H54 (cell line): ENCODE measurements around the gene CAP2.

ENCODE experiments used
- DNase-seq: peaks from one replicate; pipeline ENCODE4 v3.0.0; 2011; ENCODE audit warnings: low spot score, mixed read lengths; ENCODE audit not compliant: insufficient read length
- FAIRE-seq: peaks from 3 replicates; lab custom pipeline; 2011; peaks lifted over from hg19 to GRCh38; lab: Jason Lieb, UNC
- POLR2A ChIP-seq: IDR thresholded peaks from 2 replicates; pipeline ENCODE4 v1.6.1; 2011; ENCODE audit warnings: low read depth, mild to moderate bottlenecking, low read length

The CAP2 gene, protein sequence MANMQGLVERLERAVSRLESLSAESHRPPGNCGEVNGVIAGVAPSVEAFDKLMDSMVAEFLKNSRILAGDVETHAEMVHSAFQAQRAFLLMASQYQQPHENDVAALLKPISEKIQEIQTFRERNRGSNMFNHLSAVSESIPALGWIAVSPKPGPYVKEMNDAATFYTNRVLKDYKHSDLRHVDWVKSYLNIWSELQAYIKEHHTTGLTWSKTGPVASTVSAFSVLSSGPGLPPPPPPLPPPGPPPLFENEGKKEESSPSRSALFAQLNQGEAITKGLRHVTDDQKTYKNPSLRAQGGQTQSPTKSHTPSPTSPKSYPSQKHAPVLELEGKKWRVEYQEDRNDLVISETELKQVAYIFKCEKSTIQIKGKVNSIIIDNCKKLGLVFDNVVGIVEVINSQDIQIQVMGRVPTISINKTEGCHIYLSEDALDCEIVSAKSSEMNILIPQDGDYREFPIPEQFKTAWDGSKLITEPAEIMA

DNA sequence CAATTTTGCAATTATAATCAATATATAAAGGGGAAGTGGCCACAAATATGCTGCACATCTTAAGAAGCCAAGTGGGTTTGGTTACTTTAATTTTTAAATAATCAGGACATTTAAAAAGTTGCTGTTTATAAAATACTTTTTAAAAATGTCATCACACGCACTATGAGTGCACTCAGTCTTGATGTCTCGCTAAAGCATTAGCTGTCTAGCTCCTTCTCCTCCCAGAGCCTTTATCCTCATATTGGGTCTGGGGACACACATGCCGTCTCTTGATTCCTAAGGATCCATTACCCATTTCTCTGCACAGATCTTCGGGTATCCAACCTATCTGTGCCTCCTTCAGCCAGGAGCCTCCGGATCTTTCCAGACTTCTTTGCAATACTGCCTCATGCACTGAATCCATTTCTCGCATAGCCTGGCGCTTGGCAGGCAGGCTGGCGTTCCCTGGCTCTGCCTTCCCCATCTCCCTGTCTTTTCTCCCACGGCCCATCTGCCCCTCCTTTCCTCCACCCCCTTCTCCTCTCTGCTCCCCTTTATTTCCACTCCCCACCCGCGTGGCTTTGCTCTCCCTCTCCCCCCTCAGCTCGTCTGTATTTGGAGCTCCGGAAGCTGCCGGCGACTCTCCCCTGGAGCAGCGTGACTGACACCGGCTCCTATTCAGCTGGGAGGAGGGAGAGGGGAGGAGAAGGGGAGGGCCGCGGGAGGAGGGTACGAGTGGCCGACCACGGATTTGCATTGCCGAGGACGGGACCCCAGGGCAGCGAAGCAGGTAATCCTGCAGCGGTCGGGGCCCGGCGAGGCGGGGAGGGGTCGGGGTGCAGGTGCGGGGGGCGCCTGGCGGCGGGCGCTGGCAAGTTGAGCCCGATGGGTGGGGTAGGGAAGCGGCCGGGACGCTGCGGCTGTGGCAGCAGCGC lies at the start of gene CAP2:
TSS of gene CAP2 (plus strand) at position 618 of the 914 bp plus-strand sequence. CDS start 27,961 bp downstream, outside the sequence.
- DNase-seq (peak; percentile 62), FAIRE-seq (peak; percentile 61)
- TF ChIP-seq POLR2A: peak; percentile 52; the same call in 1 of the 2 replicates

DNA sequence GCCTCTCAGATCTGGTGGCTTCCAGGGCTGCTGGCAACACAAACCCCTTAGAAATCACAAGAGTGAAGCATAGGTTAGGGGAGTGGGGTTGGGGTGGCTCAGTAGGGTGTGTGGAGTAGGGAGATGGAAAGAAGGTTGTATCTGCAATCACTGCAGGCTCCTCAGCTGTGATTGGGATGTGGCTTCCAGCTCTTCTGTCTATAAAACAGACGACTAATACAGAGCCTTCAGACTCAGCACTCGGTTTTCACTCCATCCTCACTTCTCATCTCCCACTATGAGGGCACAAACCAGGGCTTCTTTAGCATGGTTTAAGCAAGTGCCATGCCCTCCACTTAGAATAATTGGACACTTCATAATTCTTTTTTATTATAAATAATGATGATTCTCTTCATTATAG lies 46.4 kb upstream of the CAP2 start:
- DNase-seq (no peak), FAIRE-seq (no peak)
- no peak for TF ChIP-seq POLR2A

DNA sequence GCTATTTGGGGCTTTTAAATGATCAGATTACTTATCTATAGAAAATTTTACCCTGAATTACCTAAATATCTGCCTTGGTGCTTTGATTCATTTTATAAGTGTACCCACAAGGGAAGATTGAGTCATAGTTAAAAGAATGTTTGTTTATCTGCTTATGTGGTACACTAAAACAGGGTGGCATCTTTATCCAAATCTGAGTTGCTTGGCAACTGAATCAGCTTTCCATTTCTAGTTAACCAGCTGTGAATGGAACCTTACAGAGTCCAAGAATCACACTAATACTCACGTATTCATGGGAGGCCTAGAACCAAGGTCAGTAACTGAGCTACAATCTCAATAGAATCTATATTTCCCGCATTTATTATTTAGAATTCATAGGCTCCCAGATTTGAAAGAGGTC lies 44.0 kb upstream of the CAP2 start:
- DNase-seq: peak; percentile 35
- TF ChIP-seq POLR2A: no peak
- FAIRE-seq: no peak

DNA sequence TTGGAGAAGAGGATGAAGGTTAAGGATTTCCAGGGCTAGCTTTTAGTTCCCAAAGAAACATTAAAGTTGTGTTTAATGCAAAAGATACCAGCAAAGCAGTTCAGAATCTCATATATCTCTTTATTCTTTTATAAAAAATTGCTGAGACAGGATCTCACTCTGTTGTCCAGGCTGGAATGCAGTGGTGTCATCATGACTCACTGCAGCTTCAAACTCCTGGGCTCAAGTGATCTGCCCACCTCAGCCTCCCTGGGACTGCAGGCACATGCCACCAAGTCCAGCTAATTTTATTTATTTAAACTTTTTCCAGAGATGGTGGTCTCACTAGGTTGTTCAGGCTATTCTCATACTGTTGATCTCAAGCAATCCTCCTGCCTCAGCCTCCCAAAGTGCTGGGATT lies 41.1 kb upstream of the CAP2 start:
- no peak for DNase-seq
- FAIRE-seq: no peak
- TF ChIP-seq POLR2A: no peak

DNA sequence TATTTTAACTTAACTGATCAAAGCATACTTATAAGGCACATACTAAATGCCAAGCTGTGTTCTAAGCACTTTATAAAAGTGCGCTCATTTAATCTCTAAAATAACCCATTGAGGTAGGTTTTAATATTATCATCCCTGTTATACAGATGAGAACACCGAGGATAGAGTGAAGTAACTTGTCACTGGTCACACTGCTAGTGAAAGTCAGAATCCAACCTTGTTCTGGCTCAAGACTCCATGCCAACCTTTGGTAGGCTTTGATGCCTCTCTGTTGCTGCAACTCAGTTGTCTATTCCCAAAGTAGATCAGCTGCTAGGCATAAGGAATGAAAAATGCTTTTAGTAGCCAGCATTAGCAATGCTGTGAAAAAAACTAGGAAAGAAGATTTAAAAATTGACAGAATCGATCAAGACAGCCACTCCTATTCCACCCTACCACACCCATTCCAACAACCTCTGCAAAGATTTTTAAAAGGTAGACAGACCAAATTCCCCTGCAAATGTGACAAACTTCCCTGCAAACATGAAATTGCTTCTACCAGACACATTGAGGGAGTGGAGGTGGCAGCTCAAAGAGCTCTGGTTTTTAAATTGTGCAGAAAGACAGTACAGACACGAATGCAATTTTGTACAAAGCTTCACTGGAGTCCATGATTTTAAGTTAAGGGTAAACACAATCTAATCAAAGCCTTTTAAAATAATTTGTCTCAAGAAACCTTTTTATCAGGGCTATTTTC lies 39.8 kb upstream of the CAP2 start:
- no peak for TF ChIP-seq POLR2A
- no peak for DNase-seq
- peak; percentile 43 for FAIRE-seq

DNA sequence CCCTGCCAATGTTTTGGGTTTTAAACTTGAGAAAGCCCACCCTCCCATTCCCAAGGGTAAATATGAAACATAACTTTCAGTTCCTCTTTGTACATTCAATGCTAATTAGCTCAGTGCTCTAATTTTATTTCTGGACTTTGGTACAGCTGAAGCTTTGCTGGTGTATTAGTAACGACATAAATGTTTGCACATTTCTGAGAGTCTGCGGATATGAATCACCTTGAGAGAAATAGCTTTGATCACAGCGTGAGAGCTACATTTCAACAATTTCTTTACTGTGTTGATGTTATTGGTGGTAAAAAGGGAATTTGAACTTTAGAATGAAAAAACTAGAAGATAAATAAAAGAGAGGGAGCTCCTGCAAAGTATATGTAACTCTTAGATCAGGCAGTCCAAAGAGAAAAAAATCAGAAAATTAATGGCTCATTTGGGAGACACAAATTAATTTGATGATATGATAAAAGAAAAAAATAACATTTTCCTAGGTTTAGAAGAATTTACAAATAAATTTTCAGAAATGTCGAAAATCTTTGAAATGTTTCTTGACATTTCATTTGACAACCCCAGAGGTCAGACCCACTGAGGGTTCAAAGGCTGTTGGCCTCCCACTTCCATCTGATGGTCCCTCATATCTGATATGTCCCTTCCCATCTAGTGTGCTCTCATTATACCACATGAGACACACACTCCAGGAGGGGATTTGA lies 38.5 kb upstream of the CAP2 start:
- FAIRE-seq (peak; percentile 94), DNase-seq (peak; percentile 28)
- no peak for TF ChIP-seq POLR2A

DNA sequence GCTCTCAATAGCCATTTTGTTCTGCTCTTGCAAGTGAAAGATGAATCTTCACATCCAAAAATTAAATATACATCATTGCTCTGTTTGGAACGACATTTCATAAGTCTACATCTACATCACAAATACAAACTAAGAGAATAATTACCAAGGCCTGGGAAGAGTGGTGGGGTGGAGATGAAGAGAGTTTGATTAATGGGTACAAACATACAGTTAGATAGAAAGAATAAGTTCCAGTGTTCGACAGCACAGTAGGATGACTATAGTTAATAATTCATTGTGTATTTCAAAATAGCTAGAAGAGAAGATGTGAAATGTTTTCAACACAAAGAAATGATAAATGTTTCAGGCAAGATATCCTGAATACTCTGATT lies 38.0 kb upstream of the CAP2 start:
- DNase-seq: no peak
- no peak for FAIRE-seq
- TF ChIP-seq POLR2A: no peak

DNA sequence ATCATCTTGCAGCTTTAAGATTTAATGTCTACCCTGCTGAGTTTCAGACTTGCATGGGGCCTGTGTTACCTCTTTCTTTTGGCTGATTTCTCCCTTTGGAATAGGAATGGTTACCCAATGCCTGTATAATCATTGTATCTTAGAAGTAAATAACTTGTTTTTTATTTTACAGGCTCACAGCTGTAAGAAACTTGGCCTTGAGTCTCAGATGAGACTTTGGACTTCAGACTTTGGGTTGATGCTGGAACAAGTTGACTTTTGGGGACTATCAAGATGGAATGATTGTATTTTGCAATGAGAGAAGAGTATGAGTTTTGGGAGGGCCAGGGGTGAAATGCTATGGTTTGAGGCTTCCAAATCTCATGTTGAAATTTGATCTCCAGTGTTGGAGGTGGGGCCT lies 34.9 kb upstream of the CAP2 start:
- FAIRE-seq (no peak), DNase-seq (no peak)
- TF ChIP-seq POLR2A: no peak

DNA sequence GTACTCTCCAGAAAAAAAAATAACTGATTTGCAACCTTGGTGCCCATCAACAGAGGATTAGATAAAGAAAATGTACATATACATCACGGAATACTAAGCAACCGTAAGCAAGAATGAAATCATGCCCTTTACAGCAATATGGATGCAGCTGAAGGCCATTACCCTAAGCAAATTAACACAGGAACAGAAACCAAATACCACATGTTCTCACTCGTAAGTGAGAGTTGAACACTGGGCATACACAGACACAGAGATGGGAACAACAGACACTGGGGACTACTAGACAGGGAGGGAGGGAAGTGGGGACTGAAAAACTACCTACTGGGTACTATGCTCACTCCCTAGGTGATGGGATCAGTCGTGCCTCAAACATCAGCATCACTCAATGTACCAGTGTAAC lies 32.8 kb upstream of the CAP2 start:
- DNase-seq (no peak), FAIRE-seq (no peak)
- no peak for TF ChIP-seq POLR2A

DNA sequence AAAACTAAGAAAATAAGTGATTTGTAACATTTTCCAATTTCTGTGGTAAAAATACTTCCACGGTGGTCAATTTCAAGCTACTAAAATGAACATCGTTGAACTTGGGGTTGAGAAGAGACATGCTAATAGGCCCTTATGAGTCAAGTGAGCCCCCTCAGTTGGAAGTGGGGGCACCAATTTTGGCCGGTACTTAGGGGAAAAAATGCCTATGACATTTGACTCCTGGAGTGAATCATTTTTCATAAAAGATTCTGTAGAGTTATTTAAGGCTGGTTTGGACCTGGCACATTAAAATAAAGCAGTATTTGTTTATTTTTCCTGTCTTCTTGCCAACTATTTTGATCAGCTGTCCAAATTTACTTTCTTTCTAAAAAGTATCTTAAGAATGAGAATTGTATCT lies 32.4 kb upstream of the CAP2 start:
- FAIRE-seq (no peak), DNase-seq (no peak)
- TF ChIP-seq POLR2A: no peak

DNA sequence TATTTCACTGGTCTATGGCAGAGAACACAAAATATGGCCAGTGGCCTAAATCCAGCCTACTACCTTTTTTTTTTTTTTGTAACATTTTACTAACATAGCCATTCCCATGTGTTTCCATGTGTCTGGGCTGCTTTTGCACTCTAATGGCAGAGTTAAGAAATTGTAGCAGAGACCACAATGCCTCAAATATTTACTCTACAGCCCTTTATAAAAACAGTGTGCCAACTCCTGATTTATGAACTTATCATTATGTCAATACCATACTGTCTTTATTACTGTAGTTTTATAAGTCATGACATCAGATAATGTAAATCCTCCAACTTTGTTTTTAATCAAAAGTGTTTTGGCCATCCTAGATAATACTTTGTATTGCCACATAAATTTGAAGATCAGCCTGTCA lies 27.4 kb upstream of the CAP2 start:
- TF ChIP-seq POLR2A: no peak
- DNase-seq (no peak), FAIRE-seq (no peak)

DNA sequence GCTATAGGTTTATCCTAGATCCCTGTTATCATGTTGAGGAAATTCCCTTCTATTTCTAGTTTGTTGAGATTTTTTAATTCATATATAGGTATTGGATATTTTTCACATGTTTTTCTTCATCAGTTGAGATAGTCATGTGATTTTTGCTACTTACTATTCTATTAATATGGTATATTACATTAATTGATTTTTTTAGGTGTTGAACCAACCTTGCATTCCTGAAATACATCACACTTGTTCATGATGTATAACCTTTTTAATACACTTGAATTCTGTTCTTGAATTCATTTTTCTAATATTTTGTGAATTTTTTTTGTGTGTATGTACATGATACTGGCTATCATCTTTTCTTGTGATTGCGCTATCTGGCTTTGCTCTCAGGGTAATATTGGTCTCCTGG lies 25.5 kb upstream of the CAP2 start:
- FAIRE-seq: no peak
- no peak for DNase-seq
- TF ChIP-seq POLR2A: no peak
